Left lung (tissue), 10 donors: ENCODE data around the gene SIVA1. TPM values are rescaled to one million over a fixed set of nuclear protein-coding genes. Genes with fewer than 3 reads are reported as not detected.

Experiments
- ATAC-seq: fragments of 200-7000 bp; cut with Tn5 transposase; one replicate; pipeline ENCODE4 v1.9.1; 2020; ENCODE audit warnings: moderate library complexity
- DNase-seq, 4 donors: peaks; one replicate each; pipeline ENCODE4 v3.0.0-alpha.2; 2013 to 2020
- H3K27ac ChIP-seq, 2 donors: fragments of 200-600 bp; sonication (generic) in 1 of 2; one replicate each; pipeline versions ENCODE4 v1.5.0 to v1.8.0; 2020 to 2021
- H3K27me3 ChIP-seq, 2 donors: fragments of 200-600 bp; sonication (generic) in 1 of 2; one replicate each; pipeline versions ENCODE4 v1.5.0 to v1.8.0; 2020 to 2021
- H3K36me3 ChIP-seq, 2 donors: fragments of 200-600 bp; sonication (generic) in 1 of 2; one replicate each; pipeline versions ENCODE4 v1.5.0 to v1.8.0; 2020 to 2021
- H3K4me1 ChIP-seq, 2 donors: fragments of 200-600 bp; one replicate each; pipeline ENCODE4 v1.8.0; 2021
- H3K4me3 ChIP-seq, 2 donors: fragments of 200-600 bp; sonication (generic) in 1 of 2; one replicate each; pipeline versions ENCODE4 v1.5.0 to v1.8.0; 2020 to 2021; ENCODE audit warnings: mild to moderate bottlenecking in 1 of 2
- H3K9me3 ChIP-seq, 2 donors: fragments of 200-600 bp; sonication (generic) in 1 of 2; one replicate each; pipeline versions ENCODE4 v1.5.0 to v1.8.0; 2020 to 2021
- intact Hi-C, 2 donors: fragments of 100-400 bp; cut with DNase I; formaldehyde crosslinking; loops; one replicate each; pipeline versions ENCODE4 v1.11.2 to v1.14.2; 2022
- polyA plus RNA-seq, 6 donors: library from polyadenylated mRNA; unstranded; fragments of 120-200 nt; gene quantifications; one replicate each; pipeline ENCODE4 v1.2.1, GENCODE V29; 2013; ENCODE audit not compliant: insufficient read length in 6 of 6
- total RNA-seq, 2 donors: library from RNA; stranded (reverse); fragmentation: NEBNext Ultra II Directional; extraction: Animal tissue kit (Norgen Biotek cat#: 25700); gene quantifications; one replicate each; pipeline ENCODE4 v1.2.1, GENCODE V29; 2021
- TF ChIP-seq, protein P1 (sequence below), 2 donors: fragments of 200-600 bp; sonication (generic) in 1 of 2; IDR thresholded peaks; one replicate each; pipeline versions ENCODE4 v1.5.0 to v1.8.0; 2021; ENCODE audit warnings: antibody characterized with exemption in 2 of 2
- donor health status: DM: no; HTN: yes; CAD: no.
- donor health status: DM: no; HTN: no; CAD: no.

Gene SIVA1
- total and polyA plus RNA-seq, 8 donors: 54.4 to 88.4 (median 72.0) TPM

DNA sequence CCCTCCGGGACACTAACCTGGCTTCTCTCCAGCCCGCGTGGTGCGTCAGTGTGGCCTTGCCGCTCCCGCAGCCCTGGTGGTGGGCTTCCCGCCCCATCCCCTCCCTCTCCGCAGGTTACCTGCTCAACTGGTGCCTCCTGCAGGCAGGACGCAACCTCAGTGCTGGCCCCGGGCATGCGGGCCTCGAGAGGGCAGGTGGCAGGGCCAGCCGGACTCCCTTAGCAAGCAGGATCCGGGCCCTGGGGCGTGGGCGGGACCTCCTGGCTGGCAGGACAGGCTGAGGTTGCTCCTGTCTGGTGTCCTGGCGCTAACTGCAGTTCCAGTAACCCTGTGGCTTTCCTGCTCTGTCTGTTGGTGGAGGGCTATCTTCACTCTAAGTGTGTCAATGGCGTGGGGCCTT, 37.5 kb upstream of the SIVA1 start:
- Histone ChIP-seq H3K4me3 (no peak overlapping the region), H3K9me3 (no peaks in the 10 kb centered on the region), H3K4me1 (no peaks in the 10 kb centered on the region), H3K27me3 (no peaks in the 10 kb centered on the region), H3K27ac (no peak overlapping the region), H3K36me3 (peaks cover 0 to 91% of the 10 kb centered on the region in 2 donors)
- no peak for DNase-seq
- TF ChIP-seq, protein P1, sequence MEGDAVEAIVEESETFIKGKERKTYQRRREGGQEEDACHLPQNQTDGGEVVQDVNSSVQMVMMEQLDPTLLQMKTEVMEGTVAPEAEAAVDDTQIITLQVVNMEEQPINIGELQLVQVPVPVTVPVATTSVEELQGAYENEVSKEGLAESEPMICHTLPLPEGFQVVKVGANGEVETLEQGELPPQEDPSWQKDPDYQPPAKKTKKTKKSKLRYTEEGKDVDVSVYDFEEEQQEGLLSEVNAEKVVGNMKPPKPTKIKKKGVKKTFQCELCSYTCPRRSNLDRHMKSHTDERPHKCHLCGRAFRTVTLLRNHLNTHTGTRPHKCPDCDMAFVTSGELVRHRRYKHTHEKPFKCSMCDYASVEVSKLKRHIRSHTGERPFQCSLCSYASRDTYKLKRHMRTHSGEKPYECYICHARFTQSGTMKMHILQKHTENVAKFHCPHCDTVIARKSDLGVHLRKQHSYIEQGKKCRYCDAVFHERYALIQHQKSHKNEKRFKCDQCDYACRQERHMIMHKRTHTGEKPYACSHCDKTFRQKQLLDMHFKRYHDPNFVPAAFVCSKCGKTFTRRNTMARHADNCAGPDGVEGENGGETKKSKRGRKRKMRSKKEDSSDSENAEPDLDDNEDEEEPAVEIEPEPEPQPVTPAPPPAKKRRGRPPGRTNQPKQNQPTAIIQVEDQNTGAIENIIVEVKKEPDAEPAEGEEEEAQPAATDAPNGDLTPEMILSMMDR (IDR thresholded peaks at IDR 0.05): no peak
- ATAC-seq: no peak
- intact Hi-C loops: no loop called here

DNA sequence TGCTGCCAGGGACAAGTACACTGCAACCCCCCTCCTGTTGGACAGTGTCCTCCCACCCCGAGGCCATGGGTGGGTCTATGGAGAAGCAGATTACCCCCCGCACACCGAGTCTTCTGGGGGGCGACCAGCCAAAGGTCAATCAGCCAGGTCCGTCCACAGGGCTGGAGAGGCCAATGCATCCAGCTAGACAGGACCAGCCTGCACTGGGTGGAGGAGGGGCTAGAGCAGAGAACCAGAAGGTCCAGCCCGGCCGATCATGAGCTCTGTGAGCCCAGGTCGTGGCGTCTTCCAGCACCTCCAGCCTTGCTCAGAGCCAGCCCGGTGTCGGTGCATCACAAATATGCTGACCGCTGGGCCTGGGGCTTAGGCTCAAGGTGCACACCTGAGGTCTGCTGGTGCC, 37.1 kb upstream of the SIVA1 start:
- Histone ChIP-seq H3K4me3 (no peak overlapping the region), H3K9me3 (no peaks in the 10 kb centered on the region), H3K36me3 (peaks cover 0 to 87% of the 10 kb centered on the region in 2 donors), H3K27me3 (no peaks in the 10 kb centered on the region), H3K4me1 (no peaks in the 10 kb centered on the region), H3K27ac (no peak overlapping the region)
- TF ChIP-seq, protein P1 (IDR thresholded peaks at IDR 0.05): no peak
- DNase-seq (no peak), ATAC-seq (no peak)
- intact Hi-C loops: no loop called here

- DNase-seq: no peak
- peaks cover 0 to 74% of the 10 kb centered on the region in 2 donors for H3K36me3 ChIP-seq
- ATAC-seq: no peak
- H3K27ac ChIP-seq: no peak overlapping the region
- intact Hi-C loops: no loop called here
- TF ChIP-seq, protein P1 (IDR thresholded peaks at IDR 0.05): no peak
- H3K4me3 ChIP-seq: no peak overlapping the region
- no peaks in the 10 kb centered on the region for H3K4me1 ChIP-seq
- H3K9me3 ChIP-seq: no peaks in the 10 kb centered on the region
- no peaks in the 10 kb centered on the region for H3K27me3 ChIP-seq
Observed at GRCh38 chr14:104717137-104717536, 35.8 kb upstream of the SIVA1 start.

GRCh38 chr14:104717646-104718045, 35.3 kb upstream of the SIVA1 start:
- no peak for ATAC-seq
- Histone ChIP-seq H3K4me1 (peaks cover 0 to under 1% of the 10 kb centered on the region in 2 donors), H3K4me3 (no peak overlapping the region), H3K9me3 (no peaks in the 10 kb centered on the region), H3K36me3 (peaks cover 0 to 69% of the 10 kb centered on the region in 2 donors), H3K27ac (no peak overlapping the region), H3K27me3 (no peaks in the 10 kb centered on the region)
- intact Hi-C loops: no loop called here
- TF ChIP-seq, protein P1 (IDR thresholded peaks at IDR 0.05): no peak
- no peak for DNase-seq

DNA sequence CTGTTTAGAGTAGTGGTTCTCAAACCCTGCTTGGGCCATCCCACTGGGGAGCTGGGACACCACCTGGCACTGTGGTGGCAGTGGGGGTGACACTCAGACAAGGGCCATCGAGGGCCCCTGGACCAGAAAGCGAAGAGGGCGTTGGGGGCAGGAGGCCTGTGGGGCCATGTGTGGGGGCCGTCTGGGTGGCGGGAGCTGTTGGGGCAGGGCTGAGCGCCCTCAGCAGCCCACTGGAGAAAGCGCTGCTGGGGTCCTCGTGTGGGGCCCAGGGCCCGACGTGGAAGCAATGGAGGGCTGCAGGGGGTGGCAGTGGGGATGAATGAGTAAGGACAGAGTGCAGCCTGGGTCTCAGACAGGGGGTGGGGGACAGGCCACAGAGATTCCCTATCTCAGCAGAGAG, 34.8 kb upstream of the SIVA1 start:
- intact Hi-C loops: no loop called here
- TF ChIP-seq, protein P1 (IDR thresholded peaks at IDR 0.05): no peak
- ATAC-seq: no peak
- Histone ChIP-seq H3K4me3 (no peak overlapping the region), H3K27ac (no peak overlapping the region), H3K36me3 (peaks cover 0 to 64% of the 10 kb centered on the region in 2 donors), H3K9me3 (no peaks in the 10 kb centered on the region), H3K4me1 (peaks cover 0 to 6% of the 10 kb centered on the region in 2 donors), H3K27me3 (no peaks in the 10 kb centered on the region)
- DNase-seq: no peak
